HepG2 (cell line): ENCODE measurements around the gene GJC1. TPM values are rescaled to one million over a fixed set of nuclear protein-coding genes. Genes with fewer than 3 reads are reported as not detected.

Experiments
- ATAC-seq: fragments of 200-7000 bp; cut with Tn5 transposase; 3 replicates; pipeline ENCODE4 v1.9.1; 2020; ENCODE audit warnings: mild to moderate bottlenecking, moderate library complexity
- BruUV-seq: library from RNA; stranded (reverse); fragments of 400-500 nt; replicated peaks from 2 replicates; lab custom pipeline; 2021; lab: Mats Ljungman, UMichigan
- CTCF ChIA-PET: fragments of 300-600 bp; formaldehyde crosslinking; extraction: SDS; loops from one replicate; lab custom pipeline; 2021; ENCODE audit warnings: low total read pairs, inconsistent platforms, low intra/inter-chr PET ratio; lab: Yijun Ruan, JAX
- POLR2A ChIA-PET: fragments of 350-600 bp; sonication (Branson Sonifier 250); formaldehyde crosslinking; loops from one replicate; lab custom pipeline; 2020; ENCODE audit warnings: antibody characterized with exemption, inconsistent platforms; lab: Yijun Ruan, JAX
- DNase-seq: peaks from one replicate; pipeline ENCODE4 v3.0.0-alpha.2; 2015; ENCODE audit warnings: low spot score
- FAIRE-seq: peaks from 3 replicates; lab custom pipeline; 2011; peaks lifted over from hg19 to GRCh38; lab: Jason Lieb, UNC
- H2AFZ ChIP-seq: one replicate; pipeline ENCODE4 v1.6.1; 2011; ENCODE audit warnings: low read length, inconsistent platforms
- H3K27ac ChIP-seq: fragments of 300-600 bp; 3 replicates; pipeline ENCODE4 v1.8.0; 2011; ENCODE audit warnings: mixed run types, mild to moderate bottlenecking, mixed read lengths, low read length, inconsistent platforms; ENCODE audit not compliant: insufficient read depth; ENCODE audit errors: extremely low read length
- H3K27me3 ChIP-seq, 2 experiments: fragments of 200-600 bp in 1 of 2; 2 replicates in 1 of 2; 3 replicates in 1 of 2; pipeline versions ENCODE4 v1.6.0 to v1.8.0; 2011; ENCODE audit warnings: low read length in 2 of 2, mild to moderate bottlenecking in 2 of 2, moderate library complexity in 2 of 2, inconsistent platforms in 1 of 2; ENCODE audit not compliant: insufficient read depth in 2 of 2, control insufficient read depth in 1 of 2
- H3K36me3 ChIP-seq, 2 experiments: fragments of 200-600 bp in 1 of 2; replicated peaks in 1 of 2; 2 replicates in 1 of 2; 3 replicates in 1 of 2; pipeline versions ENCODE4 v1.5.1 to v1.8.0; 2011; ENCODE audit warnings: low read length in 2 of 2, inconsistent platforms in 1 of 2; ENCODE audit not compliant: insufficient read depth in 2 of 2, control insufficient read depth in 1 of 2
- H3K4me1 ChIP-seq: 2 replicates; pipeline ENCODE4 v1.5.1; 2012; ENCODE audit warnings: low read length, inconsistent platforms; ENCODE audit not compliant: insufficient read depth
- H3K4me2 ChIP-seq: 2 replicates; pipeline ENCODE4 v1.6.0; 2011; ENCODE audit warnings: low read depth, low read length, inconsistent platforms
- H3K4me3 ChIP-seq, 3 experiments: fragments of 200-600 bp in 1 of 3; sonication (generic), shearing (Covaris generic) in 1 of 3; replicated peaks in 1 of 3; 2 replicates each; pipeline ENCODE4 v1.5.1; 2011 to 2016; ENCODE audit warnings: low read length in 3 of 3, inconsistent platforms in 2 of 3, low read depth in 2 of 3, mild to moderate bottlenecking in 2 of 3, control low read depth in 1 of 3, mixed read lengths in 1 of 3; ENCODE audit not compliant: insufficient read depth in 1 of 3
- H3K79me2 ChIP-seq: one replicate; pipeline ENCODE4 v1.6.1; 2011; ENCODE audit warnings: low read length, inconsistent platforms; ENCODE audit not compliant: insufficient read depth
- H3K9ac ChIP-seq: 2 replicates; pipeline ENCODE4 v1.6.0; 2011; ENCODE audit warnings: mild to moderate bottlenecking, low read depth, low read length, inconsistent platforms; ENCODE audit not compliant: insufficient read depth
- H3K9me3 ChIP-seq: 2 replicates; pipeline ENCODE4 v1.5.1; 2012; ENCODE audit warnings: mild to moderate bottlenecking, low read length
- H4K20me1 ChIP-seq: 2 replicates; pipeline ENCODE4 v1.6.0; 2011; ENCODE audit warnings: inconsistent platforms, mild to moderate bottlenecking, low read length, moderate library complexity; ENCODE audit not compliant: insufficient read depth
- BORCS8-MEF2B ChIP-seq: sonication (generic); formaldehyde crosslinking; IDR thresholded peaks from 2 replicates; pipeline ENCODE4 v1.8.0; 2022; ENCODE audit warnings: mild to moderate bottlenecking, missing genetic modification reagents
- HNRNPLL ChIP-seq: fragments of 200-400 bp; formaldehyde crosslinking; IDR thresholded peaks from 2 replicates; pipeline ENCODE4 v1.6.1; 2017; ENCODE audit warnings: mild to moderate bottlenecking, low read depth, low read length; ENCODE audit not compliant: poor library complexity, severe bottlenecking
- LCORL ChIP-seq, 2 experiments: fragments of 450-650 bp in 1 of 2; sonication (generic) in 1 of 2; formaldehyde crosslinking in 1 of 2; IDR thresholded peaks; 2 replicates each; pipeline versions ENCODE4 v1.5.0 to v1.6.1; 2017 to 2020; ENCODE audit warnings: antibody characterized with exemption in 1 of 2, missing genetic modification reagents in 1 of 2
- MAZ ChIP-seq, 2 experiments: sonication (generic) in 1 of 2; formaldehyde crosslinking in 1 of 2; IDR thresholded peaks; 2 replicates each; pipeline versions ENCODE4 v1.5.0 to v1.6.1; 2012 to 2020; ENCODE audit warnings: low read depth in 2 of 2, mild to moderate bottlenecking in 2 of 2, borderline replicate concordance in 1 of 2, improper control_type of control experiment in 1 of 2, low read length in 1 of 2, missing genetic modification reagents in 1 of 2, moderate library complexity in 1 of 2
- MED8 ChIP-seq: sonication (generic); formaldehyde crosslinking; IDR thresholded peaks from 2 replicates; pipeline ENCODE4 v1.8.1; 2023; ENCODE audit warnings: mild to moderate bottlenecking, missing genetic modification reagents; ENCODE audit not compliant: insufficient replicate concordance
- MXD3 ChIP-seq: IDR thresholded peaks from 2 replicates; pipeline ENCODE4 v1.6.1; 2016; ENCODE audit warnings: mild to moderate bottlenecking, missing biosample characterization, missing genetic modification reagents
- PAF1 ChIP-seq: IDR thresholded peaks from 2 replicates; pipeline ENCODE4 v1.6.1; 2016; ENCODE audit warnings: missing genetic modification reagents, missing compliant biosample characterization
- ZMAT3 ChIP-seq: sonication (generic); formaldehyde crosslinking; conservative IDR thresholded peaks from 2 replicates; pipeline ENCODE4 v1.7.0; 2021; ENCODE audit warnings: missing genetic modification reagents
- WGBS: methylation state at CpG from one replicate; pipeline ENCODE4 v1.1.6; 2017; ENCODE audit warnings: low lambda C conversion rate; 5-methylcytosine and 5-hydroxymethylcytosine counted together
- in situ Hi-C: cut with HindIII; loops from 2 replicates; pipeline ENCODE4 v1.10.0; 2017; ENCODE audit warnings: low pct_unique_long_range_greater_than_20kb; ENCODE audit not compliant: extremely low pct_ligation_motif_present
- intact Hi-C: fragments of 100-400 bp; cut with micrococcal nuclease; formaldehyde crosslinking; loops from one replicate; pipeline ENCODE4 v1.10.0; 2022; ENCODE audit not compliant: unreplicated experiment
- polyA plus RNA-seq, 8 experiments: library from polyadenylated mRNA; depleted of rRNA in 3 of 8; stranded (reverse) in 7 of 8; unstranded in 1 of 8; fragments of >200 nt; fragmentation: Illumina TruSeq in 4 of 8; extraction: Trizol in 4 of 8; gene quantifications; 2 replicates each; pipeline versions ENCODE4 v1.2.1 to v1.2.3, GENCODE V29; 2011 to 2016; ENCODE audit warnings: low read depth in 4 of 8, missing spikeins in 1 of 8, mixed read lengths in 1 of 8; ENCODE audit not compliant: insufficient read depth in 1 of 8
- total RNA-seq, 5 experiments: library from RNA; depleted of rRNA; stranded (reverse); fragments of >200 nt; fragmentation: Illumina TruSeq; extraction: Trizol; gene quantifications; 2 replicates each; pipeline ENCODE4 v1.2.3, GENCODE V29; 2016; ENCODE audit warnings: low read depth in 1 of 5

Gene GJC1
- total and polyA plus RNA-seq, 2 of the 13 experiments (the other 11 are each of a cell fraction or from before 2014, with no cell fraction given) = 1.7 TPM

DNA sequence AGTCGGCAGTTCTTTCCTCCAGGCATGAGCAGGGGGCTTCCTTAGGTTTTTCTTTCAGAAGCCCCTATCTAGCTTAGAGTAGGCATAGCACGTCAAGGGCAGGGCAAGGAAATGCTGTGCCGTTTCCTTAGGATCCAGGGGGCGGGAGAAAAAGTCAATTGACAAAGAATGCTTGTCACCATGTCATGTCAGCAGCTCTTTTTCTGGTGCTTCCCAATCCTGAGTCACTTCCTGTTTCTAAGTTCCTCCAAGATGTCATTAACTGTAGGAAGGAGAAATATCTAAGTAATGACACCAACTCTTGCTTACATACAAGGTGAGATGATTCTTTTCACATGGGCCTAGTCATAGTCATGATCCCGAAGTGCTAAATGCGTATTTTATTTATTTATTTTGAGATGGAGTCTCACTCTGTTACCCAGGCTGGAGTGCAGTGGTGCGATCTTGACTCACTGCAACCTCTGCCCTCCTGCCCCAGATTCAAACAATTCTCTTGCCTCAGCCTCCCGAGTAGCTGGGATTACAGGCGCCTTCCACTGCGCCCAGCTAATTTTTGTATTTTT is 35.2 kb downstream of the GJC1 start:
- CTCF ChIA-PET = no interaction called here
- H3K79me2 ChIP-seq = no peaks in the 10 kb centered on the region
- POLR2A ChIA-PET = no interaction called here
- in situ Hi-C loops (loop anchor here (25.0 kb wide), 1 partner anchor 217 kb away; no protein-coding TSS in a partner anchor), intact Hi-C loops (no loop called here)
- 33% methylated on average over 10 of the region's 10 CpGs for WGBS
- H3K27me3 ChIP-seq = peaks cover 0 to 3% of the 10 kb centered on the region in 2 experiments; a peak in 2 of 5 replicates
- no peak overlapping the region for H2AFZ ChIP-seq
- FAIRE-seq = no peak
- H3K36me3 ChIP-seq = no peaks in the 10 kb centered on the region
- peaks cover 22% of the 10 kb centered on the region for H3K4me1 ChIP-seq
- no peak overlapping the region for H3K4me3 ChIP-seq
- H3K4me2 ChIP-seq = peak overlapping the region; percentile 20; the same call in 1 of the 2 replicates
- BruUV-seq = no TSS peak
- TF ChIP-seq ZMAT3 (no peak), PAF1 (CRISPR knock-in tag) (no peak), LCORL (IDR thresholded peaks at IDR 0.05) (no peak), LCORL (CRISPR knock-in tag; IDR thresholded peaks at IDR 0.05) (no peak), HNRNPLL (no peak), MAZ (IDR thresholded peaks at IDR 0.05; ENCODE audit: borderline replicate concordance, low read depth, low read length) (no peak), MAZ (CRISPR knock-in tag; IDR thresholded peaks at IDR 0.05; ENCODE audit: low read depth) (no peak), MXD3 (CRISPR knock-in tag) (no peak), MED8 (CRISPR knock-in tag) (no peak), BORCS8-MEF2B (no peak)
- DNase-seq = no peak
- no peak overlapping the region for H3K27ac ChIP-seq
- no peak; the same call in 2 of the 3 replicates for ATAC-seq
- H3K9ac ChIP-seq = no peak overlapping the region
- H3K9me3 ChIP-seq = no peaks in the 10 kb centered on the region
- H4K20me1 ChIP-seq = no peaks in the 10 kb centered on the region
